ENCODE measurements around the gene BRSK1.

- no peak for TF ChIP-seq EZH2 (IDR thresholded peaks at IDR 0.05)
- peak; percentile 94 for TF ChIP-seq CTCF (IDR thresholded peaks at IDR 0.05)
- no peak for TF ChIP-seq EZH2phosphoT487 (IDR thresholded peaks at IDR 0.05)
Observed at GRCh38 chr19:55301459-55302317, 17.9 kb downstream of the BRSK1 start.

All from neural progenitor cell (in vitro differentiated cells).